Anterior cingulate cortex (tissue), 58 donors: ENCODE data around the gene PPID.
"Not testable (repeated sequence)": the region's sequence is repeated elsewhere in the genome, so short reads cannot be mapped to it uniquely, and the experiment has no call there.

Experiments
- DNase-seq, 58 donors: peaks; one replicate each; lab custom pipeline; 2025; lab: John Stamatoyannopoulos, UW

PPID gene

GRCh38 chr4:158670975-158671664, 52.1 kb downstream of the PPID start:
- DNase-seq, result peak in 47 of 58 donors; percentile 6 to 77 (median 39)

GRCh38 chr4:158669310-158669709, 53.9 kb downstream of the PPID start:
- DNase-seq, result no peak

- DNase-seq, result no peak
These were observed 55.5 kb downstream of the PPID start for GRCh38 chr4:158667651-158668198.

GRCh38 chr4:158666892-158667291, 56.3 kb downstream of the PPID start:
- no peak for DNase-seq

DNA sequence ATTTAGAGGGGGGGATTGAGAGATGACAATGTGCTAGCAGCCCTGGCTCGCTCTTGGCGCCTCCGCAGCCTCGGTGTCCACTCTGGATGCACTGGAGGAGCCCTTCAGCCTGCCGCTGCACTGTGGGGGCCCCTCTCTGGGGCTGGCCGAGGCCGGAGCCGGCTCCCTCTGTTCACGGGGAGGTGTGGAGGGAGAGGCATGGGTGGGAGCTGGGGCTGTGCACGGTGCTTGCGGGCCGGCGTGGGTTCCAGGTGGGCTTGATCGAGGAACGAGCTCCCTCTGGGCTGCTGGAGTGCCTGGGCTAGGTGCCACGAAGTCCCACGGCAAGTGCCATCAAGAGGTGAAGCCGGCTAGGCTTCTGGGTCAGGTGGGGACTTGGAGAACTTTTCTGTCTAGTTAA, 58.4 kb downstream of the PPID start:
- peak in 1 of 58 donors; percentile 4 for DNase-seq

- DNase-seq, result not testable (repeated sequence)
These were observed 59.2 kb downstream of the PPID start for GRCh38 chr4:158663707-158664625.

GRCh38 chr4:158663255-158663654, 59.9 kb downstream of the PPID start:
- not testable (repeated sequence) for DNase-seq
